Thoracic aorta (tissue), 2 donors: ENCODE data around the gene TBPL1. TPM values are rescaled to one million over a fixed set of nuclear protein-coding genes. Genes with fewer than 3 reads are reported as not detected.

Experiments used
- ATAC-seq: fragments of 150-250 bp; one replicate; pipeline ENCODE4 v1.8.0; 2017; ENCODE audit warnings: low read depth; ENCODE audit not compliant: insufficient number of reproducible peaks, low FRiP score
- DNase-seq: peaks from one replicate; pipeline ENCODE4 v3.0.0-alpha.2; 2020; ENCODE audit warnings: low spot score
- H3K27ac ChIP-seq, 2 donors: fragments of 200-600 bp; sonication (generic); 1 replicate in 1 of 2; 2 replicates in 1 of 2; pipeline ENCODE4 v1.5.1; 2016; ENCODE audit warnings: mild to moderate bottlenecking in 2 of 2, moderate library complexity in 2 of 2
- H3K27me3 ChIP-seq: fragments of 200-600 bp; sonication (generic); replicated peaks from 2 replicates; pipeline ENCODE4 v1.6.0; 2016; ENCODE audit warnings: mild to moderate bottlenecking; ENCODE audit not compliant: insufficient read depth
- H3K36me3 ChIP-seq: fragments of 200-600 bp; sonication (generic); one replicate; pipeline ENCODE4 v1.5.1; 2016
- H3K4me1 ChIP-seq, 2 donors: fragments of 200-600 bp; sonication (generic); 1 replicate in 1 of 2; 2 replicates in 1 of 2; pipeline versions ENCODE4 v1.5.1 to v1.6.0; 2016; ENCODE audit warnings: low read depth in 2 of 2, mild to moderate bottlenecking in 1 of 2; ENCODE audit not compliant: control insufficient read depth in 1 of 2
- H3K4me3 ChIP-seq: fragments of 200-600 bp; sonication (generic); 2 replicates; pipeline ENCODE4 v1.5.1; 2016; ENCODE audit warnings: mild to moderate bottlenecking
- H3K9me3 ChIP-seq: fragments of 200-600 bp; sonication (generic); 2 replicates; pipeline ENCODE4 v1.5.1; 2016
- CTCF ChIP-seq: fragments of 200-600 bp; sonication (generic); IDR thresholded peaks from one replicate; pipeline ENCODE4 v1.5.1; 2019; ENCODE audit warnings: antibody characterized with exemption
- total RNA-seq, 2 donors: library from RNA; depleted of rRNA; stranded (reverse); fragments of >200 nt; gene quantifications; one replicate each; pipeline versions ENCODE4 v1.1.0 to v1.2.3, GENCODE V29; 2016

The TBPL1 gene
- total RNA-seq, 2 donors from 2014 or later: 6.1 to 8.5 TPM

- ATAC-seq (no peak), DNase-seq (no peak)
- Histone ChIP-seq H3K36me3 (no peaks in the 10 kb centered on the region), H3K4me3 (no peak overlapping the region), H3K27me3 (no peaks in the 10 kb centered on the region), H3K4me1 (peaks cover 12 to 32% of the 10 kb centered on the region in 2 donors), H3K27ac (no peak overlapping the region), H3K9me3 (no peaks in the 10 kb centered on the region)
- no peak for TF ChIP-seq CTCF
Measured at GRCh38 chr6:134015719-134016557, 62.9 kb downstream of the TBPL1 start.

GRCh38 chr6:134016558-134016814 lies 63.5 kb downstream of the TBPL1 start:
- H3K36me3 ChIP-seq: no peaks in the 10 kb centered on the region
- no peak for DNase-seq
- no peaks in the 10 kb centered on the region for H3K9me3 ChIP-seq
- no peak for ATAC-seq
- peaks cover 17 to 38% of the 10 kb centered on the region in 2 donors for H3K4me1 ChIP-seq
- H3K4me3 ChIP-seq: no peak overlapping the region
- no peak for TF ChIP-seq CTCF
- H3K27ac ChIP-seq: no peak overlapping the region
- H3K27me3 ChIP-seq: no peaks in the 10 kb centered on the region

GRCh38 chr6:134020071-134020470 lies 67.0 kb downstream of the TBPL1 start:
- DNase-seq: no peak
- Histone ChIP-seq H3K36me3 (no peaks in the 10 kb centered on the region), H3K27me3 (no peaks in the 10 kb centered on the region), H3K27ac (peak overlapping the region; percentile 69 to 75), H3K4me3 (peak overlapping the region; percentile 48), H3K4me1 (peaks cover 21 to 45% of the 10 kb centered on the region in 2 donors), H3K9me3 (no peaks in the 10 kb centered on the region)
- ATAC-seq: peak; percentile 29
- no peak for TF ChIP-seq CTCF

- peaks cover 21 to 45% of the 10 kb centered on the region in 2 donors for H3K4me1 ChIP-seq
- H3K27me3 ChIP-seq: no peaks in the 10 kb centered on the region
- peak overlapping the region; percentile 69 to 75 for H3K27ac ChIP-seq
- TF ChIP-seq CTCF: no peak
- ATAC-seq: no peak
- H3K36me3 ChIP-seq: no peaks in the 10 kb centered on the region
- no peaks in the 10 kb centered on the region for H3K9me3 ChIP-seq
- no peak for DNase-seq
- peak overlapping the region; percentile 48 for H3K4me3 ChIP-seq
Measured at GRCh38 chr6:134020543-134020942, 67.5 kb downstream of the TBPL1 start.

- Histone ChIP-seq H3K27me3 (no peaks in the 10 kb centered on the region), H3K9me3 (no peaks in the 10 kb centered on the region), H3K4me3 (peak overlapping the region; percentile 48), H3K27ac (peak overlapping the region; percentile 69 to 75), H3K36me3 (no peaks in the 10 kb centered on the region), H3K4me1 (peaks cover 21 to 45% of the 10 kb centered on the region in 2 donors)
- no peak for ATAC-seq
- TF ChIP-seq CTCF: no peak
- DNase-seq: no peak
Measured at GRCh38 chr6:134020968-134021367, 67.9 kb downstream of the TBPL1 start.
